Neural progenitor cell (in vitro differentiated cells): ENCODE measurements around the gene ZNF500. TPM values are rescaled to one million over a fixed set of nuclear protein-coding genes. Genes with fewer than 3 reads are reported as not detected.

Experiments used
- DNase-seq: peaks from one replicate; pipeline ENCODE4 v3.0.0-alpha.2; 2016; ENCODE audit warnings: low spot score
- H2AFZ ChIP-seq: fragments of 200-600 bp; sonication (generic); replicated peaks from 2 replicates; pipeline ENCODE4 v1.6.1; 2016; ENCODE audit warnings: antibody characterized with exemption
- H3F3A ChIP-seq: fragments of 200-600 bp; sonication (generic); 2 replicates; pipeline ENCODE4 v1.6.1; 2016; ENCODE audit warnings: antibody characterized with exemption, low read depth
- H3K27ac ChIP-seq: fragments of 200-600 bp; sonication (generic); 2 replicates; pipeline ENCODE4 v1.5.1; 2016; ENCODE audit warnings: mild to moderate bottlenecking
- H3K27me3 ChIP-seq: fragments of 200-600 bp; sonication (generic); 2 replicates; pipeline ENCODE4 v1.6.1; 2016; ENCODE audit warnings: mild to moderate bottlenecking, moderate library complexity
- H3K36me3 ChIP-seq: fragments of 200-600 bp; sonication (generic); 2 replicates; pipeline ENCODE4 v1.5.1; 2016
- H3K4me1 ChIP-seq: fragments of 200-600 bp; sonication (generic); 2 replicates; pipeline ENCODE4 v1.6.1; 2016; ENCODE audit warnings: mixed run types
- H3K4me2 ChIP-seq: fragments of 200-600 bp; sonication (generic); 2 replicates; pipeline ENCODE4 v1.6.1; 2016
- H3K4me3 ChIP-seq: fragments of 200-600 bp; sonication (generic); 2 replicates; pipeline ENCODE4 v1.5.1; 2016
- H3K79me2 ChIP-seq: fragments of 200-600 bp; sonication (generic); 2 replicates; pipeline ENCODE4 v1.6.1; 2016; ENCODE audit warnings: low read depth
- H3K9ac ChIP-seq: fragments of 200-600 bp; sonication (generic); 2 replicates; pipeline ENCODE4 v1.6.1; 2016
- H3K9me3 ChIP-seq: fragments of 200-600 bp; sonication (generic); 2 replicates; pipeline ENCODE4 v1.5.1; 2016; ENCODE audit warnings: low read depth
- H4K20me1 ChIP-seq: fragments of 200-600 bp; sonication (generic); 2 replicates; pipeline ENCODE4 v1.6.1; 2016; ENCODE audit warnings: low read depth
- H3K27ac Mint-ChIP-seq: 3 replicates; pipeline ENCODE4 v1.8.0; 2021; ENCODE audit warnings: mixed read lengths
- H3K27me3 Mint-ChIP-seq: 2 replicates; pipeline ENCODE4 v1.8.0; 2022; ENCODE audit warnings: low read depth, mild to moderate bottlenecking, inconsistent platforms, moderate library complexity, mixed read lengths; ENCODE audit not compliant: insufficient read depth
- H3K36me3 Mint-ChIP-seq: 3 replicates; pipeline ENCODE4 v1.8.0; 2021; ENCODE audit warnings: mixed read lengths
- H3K4me1 Mint-ChIP-seq: 3 replicates; pipeline ENCODE4 v1.8.0; 2021; ENCODE audit warnings: mixed read lengths
- H3K4me3 Mint-ChIP-seq: 3 replicates; pipeline ENCODE4 v1.8.0; 2021; ENCODE audit warnings: mild to moderate bottlenecking, moderate library complexity, mixed read lengths
- H3K9me3 Mint-ChIP-seq: 3 replicates; pipeline ENCODE4 v1.8.0; 2020; ENCODE audit warnings: mixed read lengths
- CTCF ChIP-seq: fragments of 200-600 bp; sonication (generic); IDR thresholded peaks from 2 replicates; pipeline ENCODE4 v1.5.1; 2017; ENCODE audit warnings: antibody characterized with exemption, mild to moderate bottlenecking
- EZH2 ChIP-seq: fragments of 200-600 bp; sonication (generic); IDR thresholded peaks from 2 replicates; pipeline ENCODE4 v1.6.1; 2017; ENCODE audit warnings: antibody characterized with exemption, mild to moderate bottlenecking, moderate library complexity
- EZH2phosphoT487 ChIP-seq: fragments of 200-600 bp; sonication (generic); IDR thresholded peaks from 2 replicates; pipeline ENCODE4 v1.6.1; 2017; ENCODE audit warnings: antibody characterized with exemption
- total RNA-seq: library from RNA; depleted of rRNA; stranded (reverse); fragments of >200 nt; gene quantifications from 2 replicates; pipeline ENCODE4 v1.2.3, GENCODE V29; 2015; ENCODE audit warnings: low replicate concordance

Gene ZNF500
- total RNA-seq, 1 donor from 2014 or later, result 4.2 TPM

GRCh38 chr16:4709481-4709880 lies 57.5 kb downstream of the ZNF500 start:
- Histone ChIP-seq H3K79me2 (no peaks in the 10 kb centered on the region), H2AFZ (no peak overlapping the region), H3F3A (no peaks in the 10 kb centered on the region), H4K20me1 (no peaks in the 10 kb centered on the region), H3K9me3 (no peaks in the 10 kb centered on the region), H3K4me3 (no peak overlapping the region), H3K27ac (no peak overlapping the region), H3K4me2 (no peak overlapping the region), H3K4me1 (no peaks in the 10 kb centered on the region), H3K9ac (no peak overlapping the region), H3K27me3 (no peaks in the 10 kb centered on the region), H3K36me3 (peaks cover 2% of the 10 kb centered on the region)
- no peaks in the 10 kb centered on the region for H3K4me1 Mint-ChIP-seq
- DNase-seq, result no peak
- H3K4me3 Mint-ChIP-seq, result no peak overlapping the region
- H3K9me3 Mint-ChIP-seq, result no peaks in the 10 kb centered on the region
- H3K36me3 Mint-ChIP-seq, result peaks cover 23% of the 10 kb centered on the region
- no peak overlapping the region for H3K27ac Mint-ChIP-seq
- no peaks in the 10 kb centered on the region for H3K27me3 Mint-ChIP-seq
- TF ChIP-seq CTCF (no peak), EZH2 (no peak), EZH2phosphoT487 (no peak)

- Histone ChIP-seq H3F3A (no peaks in the 10 kb centered on the region), H3K4me1 (no peaks in the 10 kb centered on the region), H3K79me2 (no peaks in the 10 kb centered on the region), H3K4me2 (no peak overlapping the region), H3K4me3 (no peak overlapping the region), H3K9me3 (no peaks in the 10 kb centered on the region), H4K20me1 (no peaks in the 10 kb centered on the region), H2AFZ (no peak overlapping the region), H3K36me3 (peaks cover 2% of the 10 kb centered on the region), H3K9ac (no peak overlapping the region), H3K27me3 (no peaks in the 10 kb centered on the region), H3K27ac (no peak overlapping the region)
- Mint-ChIP-seq H3K9me3 (no peaks in the 10 kb centered on the region), H3K36me3 (peaks cover 19% of the 10 kb centered on the region), H3K27me3 (no peaks in the 10 kb centered on the region), H3K27ac (peak overlapping the region; percentile 39), H3K4me3 (no peak overlapping the region), H3K4me1 (no peaks in the 10 kb centered on the region)
- no peak for DNase-seq
- TF ChIP-seq EZH2phosphoT487, result no peak
- no peak for TF ChIP-seq EZH2
These were observed 60.1 kb downstream of the ZNF500 start for GRCh38 chr16:4706871-4707270.

GRCh38 chr16:4704913-4705312 lies 62.0 kb downstream of the ZNF500 start:
- Histone ChIP-seq H3K27ac (no peak overlapping the region), H3F3A (no peaks in the 10 kb centered on the region), H2AFZ (no peak overlapping the region), H3K36me3 (peaks cover 2% of the 10 kb centered on the region), H3K79me2 (no peaks in the 10 kb centered on the region), H3K27me3 (no peaks in the 10 kb centered on the region), H4K20me1 (no peaks in the 10 kb centered on the region), H3K9me3 (no peaks in the 10 kb centered on the region), H3K4me2 (no peak overlapping the region), H3K9ac (no peak overlapping the region), H3K4me1 (no peaks in the 10 kb centered on the region), H3K4me3 (no peak overlapping the region)
- Mint-ChIP-seq H3K9me3 (no peaks in the 10 kb centered on the region), H3K4me1 (no peaks in the 10 kb centered on the region), H3K36me3 (peaks cover 15% of the 10 kb centered on the region), H3K27me3 (no peaks in the 10 kb centered on the region), H3K27ac (no peak overlapping the region), H3K4me3 (no peak overlapping the region)
- DNase-seq, result no peak
- TF ChIP-seq EZH2phosphoT487 (no peak), CTCF (no peak)

- no peak overlapping the region for H3K27ac Mint-ChIP-seq
- H3K4me1 ChIP-seq, result no peaks in the 10 kb centered on the region
- H3K9me3 Mint-ChIP-seq, result no peaks in the 10 kb centered on the region
- no peaks in the 10 kb centered on the region for H3K9me3 ChIP-seq
- H3K4me2 ChIP-seq, result no peak overlapping the region
- TF ChIP-seq EZH2, result no peak
- no peak for TF ChIP-seq EZH2phosphoT487
- TF ChIP-seq CTCF, result no peak
- H3F3A ChIP-seq, result no peaks in the 10 kb centered on the region
- no peaks in the 10 kb centered on the region for H3K27me3 ChIP-seq
- H2AFZ ChIP-seq, result no peak overlapping the region
- H3K27ac ChIP-seq, result no peak overlapping the region
- no peaks in the 10 kb centered on the region for H3K79me2 ChIP-seq
- H4K20me1 ChIP-seq, result no peaks in the 10 kb centered on the region
- no peak overlapping the region for H3K4me3 Mint-ChIP-seq
- peaks cover 17% of the 10 kb centered on the region for H3K36me3 Mint-ChIP-seq
- no peaks in the 10 kb centered on the region for H3K27me3 Mint-ChIP-seq
- no peak overlapping the region for H3K9ac ChIP-seq
- H3K4me1 Mint-ChIP-seq, result no peaks in the 10 kb centered on the region
- no peak for DNase-seq
- no peak overlapping the region for H3K4me3 ChIP-seq
- H3K36me3 ChIP-seq, result peaks cover 2% of the 10 kb centered on the region
These were observed 62.5 kb downstream of the ZNF500 start for GRCh38 chr16:4704491-4704890.
